Glutamatergic neuron (in vitro differentiated cells): ENCODE measurements around the gene SH2D7. TPM values are rescaled to one million over a fixed set of nuclear protein-coding genes. Genes with fewer than 3 reads are reported as not detected.

Source experiments
- DNase-seq: peaks from one replicate; pipeline ENCODE4 v3.0.0; 2022
- H3K27ac Mint-ChIP-seq: one replicate; pipeline ENCODE4 v1.8.0; 2020; ENCODE audit warnings: mild to moderate bottlenecking, mixed read lengths, inconsistent platforms; ENCODE audit not compliant: unreplicated experiment
- H3K27me3 Mint-ChIP-seq: one replicate; pipeline ENCODE4 v1.8.0; 2020; ENCODE audit warnings: mild to moderate bottlenecking, moderate library complexity, mixed read lengths, inconsistent platforms; ENCODE audit not compliant: unreplicated experiment
- H3K36me3 Mint-ChIP-seq: one replicate; pipeline ENCODE4 v1.8.0; 2020; ENCODE audit warnings: mild to moderate bottlenecking, mixed read lengths, inconsistent platforms; ENCODE audit not compliant: unreplicated experiment
- H3K4me1 Mint-ChIP-seq: one replicate; pipeline ENCODE4 v1.8.0; 2020; ENCODE audit warnings: mild to moderate bottlenecking, low read depth, mixed read lengths, inconsistent platforms; ENCODE audit not compliant: unreplicated experiment
- H3K4me3 Mint-ChIP-seq: one replicate; pipeline ENCODE4 v1.8.0; 2020; ENCODE audit warnings: mild to moderate bottlenecking, mixed read lengths, inconsistent platforms; ENCODE audit not compliant: unreplicated experiment
- H3K9me3 Mint-ChIP-seq: one replicate; pipeline ENCODE4 v1.8.0; 2020; ENCODE audit warnings: mild to moderate bottlenecking, moderate library complexity, mixed read lengths, inconsistent platforms; ENCODE audit not compliant: unreplicated experiment
- total RNA-seq: library from RNA; stranded (reverse); fragmentation: NEBNext Ultra II Directional; extraction: Animal tissue kit (Norgen Biotek cat#: 25700); gene quantifications from one replicate; pipeline ENCODE4 v1.2.1, GENCODE V29; 2021; ENCODE audit not compliant: unreplicated experiment
- TF ChIP-seq, protein P1 (sequence below): fragments of 200-600 bp; sonication (generic); IDR thresholded peaks from one replicate; pipeline ENCODE4 v1.5.0; 2021; ENCODE audit not compliant: partially characterized antibody, unreplicated experiment

Gene SH2D7
- total RNA-seq, 1 donor from 2014 or later: not detected

DNA sequence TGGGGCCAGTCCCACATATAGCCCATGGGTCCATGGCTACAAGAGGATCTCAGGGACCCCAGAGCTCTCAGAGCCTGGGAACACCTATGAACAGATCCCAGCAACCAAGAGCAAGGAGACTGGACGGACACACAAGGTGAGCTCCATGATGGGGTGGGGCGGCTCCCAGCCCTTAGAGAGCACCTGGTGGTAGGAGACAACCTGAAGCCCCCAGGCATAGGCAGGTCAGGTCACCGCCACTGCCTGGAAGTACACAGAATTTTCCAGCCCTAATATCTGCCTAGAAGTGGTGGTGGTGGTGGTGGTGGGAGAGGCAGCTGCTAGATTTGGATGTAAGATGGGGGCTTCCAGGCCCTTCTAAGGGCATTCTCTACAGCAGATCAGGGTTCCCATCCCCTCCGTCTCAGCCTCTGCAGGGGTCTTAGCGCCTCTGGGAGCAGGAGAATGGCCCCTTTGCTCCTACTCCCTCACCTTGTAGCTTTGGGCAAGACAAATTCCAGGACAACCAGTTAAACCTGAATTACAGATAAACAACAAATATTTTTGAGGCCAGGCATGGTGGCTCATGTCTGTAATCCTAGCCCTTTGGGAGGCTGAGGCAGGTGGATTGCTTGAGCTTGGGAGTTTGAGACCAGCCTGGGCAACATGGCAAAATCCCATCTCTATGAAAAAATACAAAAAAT, 9.2 kb downstream of the SH2D7 start:
- H3K27ac Mint-ChIP-seq: no peak overlapping the region

DNA sequence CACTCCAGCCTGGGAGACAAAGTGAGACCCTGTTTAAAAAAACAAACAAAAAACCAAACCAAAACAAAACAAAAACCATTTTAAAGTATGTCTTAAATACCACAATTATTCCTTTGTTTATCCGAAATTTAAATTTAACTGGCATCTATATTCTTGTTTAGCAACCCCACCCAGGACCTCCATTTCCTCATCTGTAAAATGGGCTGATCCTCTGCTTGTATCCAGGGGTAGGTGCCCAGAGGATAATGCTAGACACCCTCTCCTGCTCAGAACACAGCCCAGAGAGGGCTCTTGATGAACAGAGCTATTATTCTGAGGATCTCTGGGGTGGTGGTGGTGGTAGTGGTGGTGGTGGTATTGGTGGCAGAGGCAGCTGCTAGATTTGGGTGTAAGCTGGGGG, 9.8 kb downstream of the SH2D7 start:
- Mint-ChIP-seq H3K4me1 (peaks cover 5% of the 10 kb centered on the region), H3K9me3 (peaks cover 8% of the 10 kb centered on the region), H3K4me3 (no peak overlapping the region), H3K36me3 (peaks cover 5% of the 10 kb centered on the region), H3K27ac (no peak overlapping the region), H3K27me3 (peaks cover 12% of the 10 kb centered on the region)
- TF ChIP-seq, protein P1, sequence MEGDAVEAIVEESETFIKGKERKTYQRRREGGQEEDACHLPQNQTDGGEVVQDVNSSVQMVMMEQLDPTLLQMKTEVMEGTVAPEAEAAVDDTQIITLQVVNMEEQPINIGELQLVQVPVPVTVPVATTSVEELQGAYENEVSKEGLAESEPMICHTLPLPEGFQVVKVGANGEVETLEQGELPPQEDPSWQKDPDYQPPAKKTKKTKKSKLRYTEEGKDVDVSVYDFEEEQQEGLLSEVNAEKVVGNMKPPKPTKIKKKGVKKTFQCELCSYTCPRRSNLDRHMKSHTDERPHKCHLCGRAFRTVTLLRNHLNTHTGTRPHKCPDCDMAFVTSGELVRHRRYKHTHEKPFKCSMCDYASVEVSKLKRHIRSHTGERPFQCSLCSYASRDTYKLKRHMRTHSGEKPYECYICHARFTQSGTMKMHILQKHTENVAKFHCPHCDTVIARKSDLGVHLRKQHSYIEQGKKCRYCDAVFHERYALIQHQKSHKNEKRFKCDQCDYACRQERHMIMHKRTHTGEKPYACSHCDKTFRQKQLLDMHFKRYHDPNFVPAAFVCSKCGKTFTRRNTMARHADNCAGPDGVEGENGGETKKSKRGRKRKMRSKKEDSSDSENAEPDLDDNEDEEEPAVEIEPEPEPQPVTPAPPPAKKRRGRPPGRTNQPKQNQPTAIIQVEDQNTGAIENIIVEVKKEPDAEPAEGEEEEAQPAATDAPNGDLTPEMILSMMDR: no peak
- no peak for DNase-seq

More for the DNA sequence above, 9.2 kb downstream of the SH2D7 start:
- Mint-ChIP-seq H3K36me3 (peaks cover 5% of the 10 kb centered on the region), H3K27me3 (peaks cover 11% of the 10 kb centered on the region), H3K9me3 (peaks cover 5% of the 10 kb centered on the region), H3K4me1 (peaks cover 5% of the 10 kb centered on the region), H3K4me3 (no peak overlapping the region)
- TF ChIP-seq, protein P1: no peak
- DNase-seq: no peak

DNA sequence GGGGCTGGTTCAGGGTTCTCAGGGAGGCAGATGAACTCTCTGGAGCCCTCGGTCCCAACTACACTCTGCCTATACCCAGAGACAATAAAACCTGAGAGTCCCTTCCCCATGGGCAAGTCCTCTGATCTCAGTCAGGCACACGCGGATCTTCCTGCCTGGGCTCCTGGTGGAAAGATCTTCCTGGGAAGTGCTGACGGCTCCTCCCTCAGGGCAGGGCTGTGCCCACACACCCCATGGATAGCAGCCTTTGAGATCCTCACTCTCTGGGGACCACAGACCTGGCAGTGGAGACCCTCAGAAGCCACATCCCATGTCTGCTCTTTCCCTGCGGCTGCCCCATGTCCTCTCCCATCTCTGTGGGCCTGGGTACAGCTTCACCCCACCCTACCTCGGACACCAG, 10.4 kb downstream of the SH2D7 start:
- Mint-ChIP-seq H3K36me3 (peaks cover 5% of the 10 kb centered on the region), H3K4me1 (peaks cover 5% of the 10 kb centered on the region), H3K27ac (no peak overlapping the region), H3K4me3 (no peak overlapping the region), H3K27me3 (peaks cover 10% of the 10 kb centered on the region), H3K9me3 (peaks cover 8% of the 10 kb centered on the region)
- DNase-seq: no peak
- TF ChIP-seq, protein P1: no peak

DNA sequence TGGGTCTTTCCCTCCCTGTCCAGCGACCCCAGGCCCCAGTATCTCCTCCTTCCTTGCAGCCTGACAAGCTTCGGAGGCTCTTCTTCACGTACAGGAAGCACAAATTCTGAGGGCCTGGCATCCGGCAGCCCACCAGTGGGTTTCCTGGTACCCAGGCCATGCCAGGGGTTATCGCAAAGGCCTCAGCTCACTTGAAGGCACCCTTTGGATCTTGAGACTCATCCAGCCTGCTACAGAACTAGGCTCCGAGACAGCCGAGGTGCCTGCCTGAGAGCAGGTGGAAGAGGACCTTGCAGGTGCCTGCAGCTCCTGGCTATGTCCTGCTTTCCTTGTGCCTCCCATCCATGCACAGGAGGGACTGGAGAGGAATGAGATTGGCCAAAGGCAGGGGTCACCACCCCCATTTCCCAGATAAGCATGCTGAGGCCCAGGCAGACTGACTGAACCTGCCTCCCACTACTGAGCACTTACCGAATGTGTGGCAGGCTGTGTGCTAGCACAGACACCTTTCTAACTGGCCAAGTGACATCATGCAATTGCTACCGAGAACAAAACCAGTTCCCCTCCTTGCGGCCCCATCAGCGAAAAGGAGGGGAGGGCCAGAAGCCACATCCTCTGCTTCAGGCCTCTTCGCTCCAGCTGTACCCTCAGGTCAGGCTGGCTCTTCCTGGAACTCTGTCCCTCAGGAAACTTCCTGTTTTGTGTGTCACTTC, 11.2 kb downstream of the SH2D7 start:
- H3K27me3 Mint-ChIP-seq: peaks cover 10% of the 10 kb centered on the region
- peaks cover 8% of the 10 kb centered on the region for H3K9me3 Mint-ChIP-seq
- H3K36me3 Mint-ChIP-seq: peaks cover 5% of the 10 kb centered on the region
- peaks cover 5% of the 10 kb centered on the region for H3K4me1 Mint-ChIP-seq
- peak overlapping the region; percentile 60 for H3K4me3 Mint-ChIP-seq
- H3K27ac Mint-ChIP-seq: peak overlapping the region; percentile 36
- no peak for DNase-seq
- TF ChIP-seq, protein P1: no peak

DNA sequence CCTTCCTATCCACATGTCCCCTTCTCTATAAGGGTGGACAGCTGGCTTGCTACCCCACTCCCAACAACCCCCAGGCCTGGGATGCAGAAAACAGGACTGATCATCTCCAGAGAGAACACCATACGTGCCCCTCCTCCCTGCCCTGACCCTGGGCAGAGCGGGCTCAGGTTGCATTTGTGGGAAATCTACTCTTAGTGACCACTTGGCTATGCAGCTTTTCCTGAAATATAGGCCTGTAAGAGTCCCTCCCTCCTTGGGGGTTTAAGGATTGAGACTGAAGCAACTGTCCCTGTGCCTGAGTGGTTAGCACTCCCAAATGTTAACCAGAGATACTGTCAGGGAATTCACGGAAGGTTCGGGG, 11.7 kb downstream of the SH2D7 start:
- DNase-seq: no peak
- Mint-ChIP-seq H3K27ac (peak overlapping the region; percentile 69), H3K27me3 (peaks cover 10% of the 10 kb centered on the region), H3K4me3 (peak overlapping the region; percentile 60), H3K36me3 (peaks cover 5% of the 10 kb centered on the region), H3K9me3 (peaks cover 8% of the 10 kb centered on the region), H3K4me1 (peaks cover 5% of the 10 kb centered on the region)
- TF ChIP-seq, protein P1: no peak
